ENCODE data around the gene PGLYRP4.
A peak's percentile ranks its signal among the peaks of the same experiment; 100 is the strongest.

The PGLYRP4 gene

GRCh38 chr1:153374071-153374470, 25.4 kb upstream of the PGLYRP4 start:
- no peak for DNase-seq

GRCh38 chr1:153372571-153372970, 23.9 kb upstream of the PGLYRP4 start:
- DNase-seq: no peak

DNA sequence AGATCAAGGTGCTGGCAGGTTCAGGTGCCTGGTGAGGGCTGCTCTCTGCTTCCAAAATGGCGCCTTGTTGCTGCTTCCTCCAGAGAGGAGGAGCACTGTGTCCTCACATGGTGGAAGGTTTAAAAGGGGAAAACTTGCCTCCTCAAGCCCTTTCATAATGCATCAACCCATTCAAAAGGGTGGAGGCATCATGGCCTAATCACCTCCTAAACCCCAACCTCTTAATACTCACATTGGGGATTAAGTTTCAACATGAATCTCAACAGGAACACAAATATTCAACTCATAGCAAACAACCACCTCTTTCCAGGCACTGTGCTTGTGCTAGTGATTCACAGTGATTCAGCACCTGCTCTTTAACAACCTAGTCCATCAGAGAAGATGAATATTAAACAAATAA, 22.6 kb upstream of the PGLYRP4 start:
- no peak for DNase-seq

- DNase-seq: no peak
Measured at GRCh38 chr1:153370146-153370545, 21.5 kb upstream of the PGLYRP4 start.

GRCh38 chr1:153368495-153368894, 19.9 kb upstream of the PGLYRP4 start:
- DNase-seq: no peak

- DNase-seq: no peak
Measured at GRCh38 chr1:153367090-153367489, 18.4 kb upstream of the PGLYRP4 start.

DNA sequence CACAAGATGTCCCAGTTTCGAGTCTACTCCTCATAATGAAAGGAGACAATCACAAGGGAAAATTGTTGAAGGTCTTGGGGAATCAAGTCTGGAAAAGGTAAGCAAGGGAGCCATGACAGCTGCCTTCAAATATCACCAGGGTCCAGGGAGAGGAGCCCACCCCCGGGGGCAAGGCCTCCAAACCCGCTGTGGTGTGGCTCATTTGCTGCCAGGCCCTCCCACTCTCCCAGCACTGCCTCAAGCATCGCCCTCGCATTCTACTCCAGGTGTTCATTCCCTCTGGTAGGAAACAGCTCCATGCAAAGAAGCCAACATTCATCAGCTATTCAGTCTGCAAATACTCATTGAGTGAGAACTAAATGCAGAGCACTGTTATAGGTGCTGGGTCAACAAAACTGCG, 17.6 kb upstream of the PGLYRP4 start:
- DNase-seq: no peak

- no peak for DNase-seq
Measured at GRCh38 chr1:153365696-153366095, 17.1 kb upstream of the PGLYRP4 start.

DNA sequence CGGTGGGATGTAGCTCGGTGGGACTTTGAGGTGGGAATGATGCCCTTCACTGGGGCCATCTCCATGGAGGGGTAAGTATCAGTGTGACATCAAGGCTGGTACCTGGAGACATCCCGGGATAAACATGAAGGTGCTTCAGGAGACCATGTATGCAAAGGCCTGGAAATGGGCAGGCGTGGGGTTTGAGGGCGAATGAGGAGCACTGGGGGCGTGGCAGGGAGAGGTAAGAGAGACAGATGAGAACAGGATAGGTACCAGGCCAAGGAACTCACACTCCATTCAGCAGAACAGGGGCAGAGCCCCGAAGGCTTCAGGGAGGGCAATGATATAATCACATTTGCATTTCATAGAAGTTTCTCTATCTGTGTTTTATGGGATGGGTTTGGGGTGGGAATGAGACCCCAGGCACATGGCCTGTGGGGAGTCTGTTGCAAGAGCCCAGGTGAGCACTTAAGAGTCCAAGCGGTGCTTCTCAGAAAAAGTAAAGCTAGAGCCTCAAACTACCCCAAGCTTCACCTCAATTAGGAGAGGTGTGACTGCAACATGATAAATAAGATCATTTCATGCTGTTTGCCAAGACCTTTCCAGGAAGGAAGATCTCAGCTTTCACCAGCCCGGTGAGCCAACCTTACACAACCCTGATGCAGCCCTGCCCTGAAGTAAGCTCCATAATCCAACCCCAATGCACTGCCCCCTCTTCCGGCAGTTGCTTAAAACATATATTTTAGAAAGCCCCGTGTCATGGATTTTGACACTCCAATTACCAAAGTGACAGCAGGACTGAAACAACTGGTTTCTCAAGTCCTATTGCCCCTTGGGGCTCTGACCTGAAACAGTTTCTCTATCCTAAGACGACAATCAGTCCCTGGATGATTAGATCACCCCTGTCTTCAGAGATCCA, 16.4 kb upstream of the PGLYRP4 start:
- DNase-seq: no peak

GRCh38 chr1:153364156-153364555, 15.5 kb upstream of the PGLYRP4 start:
- no peak for DNase-seq

DNA sequence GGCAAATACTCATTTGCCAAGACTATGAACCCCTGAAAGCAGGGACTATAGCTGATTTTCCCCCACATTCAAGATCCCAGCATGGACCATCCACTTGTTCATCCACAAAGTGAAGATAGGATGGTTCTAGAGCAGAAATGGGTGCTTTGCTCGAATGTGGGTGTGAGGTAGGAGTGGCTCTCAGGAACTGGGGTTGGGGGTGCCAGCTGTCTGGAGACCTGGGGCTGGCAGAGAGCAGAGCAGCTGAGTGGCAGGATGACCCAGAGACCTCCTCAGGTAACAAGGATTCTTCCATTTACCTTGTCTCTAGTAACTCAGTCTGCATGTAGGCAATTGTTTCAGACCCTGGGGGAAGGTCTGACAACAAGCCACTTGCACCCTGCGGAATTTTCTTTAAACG, 15.0 kb upstream of the PGLYRP4 start:
- no peak for DNase-seq

DNA sequence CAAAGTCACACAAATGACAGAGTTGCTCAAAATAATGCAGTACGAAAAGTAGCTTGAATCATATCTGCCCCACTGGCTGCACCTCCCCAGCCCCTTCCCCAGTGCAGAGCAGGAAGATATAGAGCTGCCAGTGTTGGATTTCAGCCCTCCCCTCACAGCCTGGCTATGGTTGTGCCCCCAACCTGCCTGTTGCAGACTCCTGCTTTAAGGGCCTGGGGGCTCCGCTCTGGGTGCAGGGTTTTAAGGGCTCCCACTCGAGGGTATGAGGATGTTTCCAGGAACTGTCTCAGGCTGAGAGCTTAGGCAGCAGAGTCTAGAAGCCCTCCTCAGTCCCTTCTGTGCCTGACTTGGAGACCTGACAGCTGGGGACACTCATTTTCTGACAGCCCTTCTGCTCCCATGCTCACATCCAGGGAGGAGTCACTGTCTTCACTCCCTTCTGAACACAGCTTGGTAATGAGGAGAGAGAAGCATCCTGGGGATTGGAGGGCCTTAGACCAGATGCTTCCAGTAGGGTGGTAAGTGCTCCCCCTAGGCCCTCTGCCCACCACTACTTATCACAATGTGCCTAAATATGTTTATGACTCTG, 13.6 kb upstream of the PGLYRP4 start:
- DNase-seq: no peak

DNA sequence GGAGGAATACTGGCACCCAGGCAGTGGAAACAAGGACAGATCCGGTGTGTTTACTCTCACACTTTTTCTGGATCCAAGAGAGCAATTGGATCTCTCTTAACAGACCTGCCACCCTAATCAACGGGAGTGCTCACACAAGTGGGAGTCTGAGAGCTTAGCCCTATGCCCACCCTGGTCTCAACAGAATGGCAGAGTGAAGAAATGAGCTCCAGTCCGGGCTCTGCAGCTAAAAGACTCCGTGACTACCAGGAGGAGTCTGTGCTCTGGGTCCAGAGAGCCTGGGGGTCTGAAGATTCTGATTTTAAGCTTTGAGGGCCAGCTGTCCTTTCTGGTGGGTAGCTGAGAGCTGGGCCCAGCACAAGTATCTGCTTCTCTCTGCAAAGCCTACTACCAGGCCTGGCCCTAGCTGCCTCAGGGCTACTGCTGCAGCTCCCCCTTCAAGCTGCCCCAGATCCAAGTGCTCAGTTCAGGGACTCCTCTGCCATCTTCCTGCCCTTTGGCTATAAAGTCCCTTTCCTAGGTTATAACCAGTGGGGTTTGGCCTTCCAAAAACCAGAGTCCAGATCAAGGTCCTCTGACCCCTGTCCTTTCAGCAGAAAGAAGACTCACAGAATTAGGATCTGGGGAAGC, 13.0 kb upstream of the PGLYRP4 start:
- no peak for DNase-seq

GRCh38 chr1:153360592-153361479, 12.2 kb upstream of the PGLYRP4 start:
- DNase-seq: no peak

GRCh38 chr1:153360190-153360589, 11.5 kb upstream of the PGLYRP4 start:
- DNase-seq: no peak

DNA sequence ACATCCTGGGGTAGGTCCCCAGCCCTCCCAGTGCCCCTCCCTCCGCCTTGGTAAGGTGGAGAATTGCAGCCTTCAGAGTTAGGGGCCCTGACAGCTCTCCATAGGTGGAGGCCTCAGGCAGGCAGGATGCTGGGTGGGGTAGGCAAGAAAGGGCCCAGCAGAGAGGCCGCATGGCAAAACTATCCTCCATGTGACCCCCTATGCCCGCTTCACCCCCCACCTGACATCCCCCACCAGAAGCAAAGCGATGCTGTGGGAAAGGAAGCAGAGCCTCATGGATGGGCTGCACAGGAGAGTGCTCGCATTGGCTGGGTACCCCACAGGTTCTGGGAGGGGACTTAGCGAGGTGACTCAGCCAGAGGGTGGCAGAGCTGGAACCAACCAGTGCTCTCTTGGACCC, 10.6 kb upstream of the PGLYRP4 start:
- no peak for DNase-seq

DNA sequence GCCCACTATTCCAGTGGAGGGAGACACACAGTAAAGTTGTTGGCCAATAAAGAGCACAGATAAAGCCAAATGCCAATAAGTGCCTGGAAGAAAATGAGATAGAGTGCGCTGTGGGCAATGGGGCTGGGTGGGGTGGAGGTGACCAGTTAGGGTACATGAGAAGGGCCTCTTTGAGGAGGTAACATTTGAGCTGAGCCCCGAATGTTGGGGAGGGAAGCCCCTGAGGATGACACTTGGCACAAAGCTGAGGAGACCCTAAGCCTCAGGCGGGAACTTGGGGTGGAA, 10.0 kb upstream of the PGLYRP4 start:
- DNase-seq: no peak

DNA sequence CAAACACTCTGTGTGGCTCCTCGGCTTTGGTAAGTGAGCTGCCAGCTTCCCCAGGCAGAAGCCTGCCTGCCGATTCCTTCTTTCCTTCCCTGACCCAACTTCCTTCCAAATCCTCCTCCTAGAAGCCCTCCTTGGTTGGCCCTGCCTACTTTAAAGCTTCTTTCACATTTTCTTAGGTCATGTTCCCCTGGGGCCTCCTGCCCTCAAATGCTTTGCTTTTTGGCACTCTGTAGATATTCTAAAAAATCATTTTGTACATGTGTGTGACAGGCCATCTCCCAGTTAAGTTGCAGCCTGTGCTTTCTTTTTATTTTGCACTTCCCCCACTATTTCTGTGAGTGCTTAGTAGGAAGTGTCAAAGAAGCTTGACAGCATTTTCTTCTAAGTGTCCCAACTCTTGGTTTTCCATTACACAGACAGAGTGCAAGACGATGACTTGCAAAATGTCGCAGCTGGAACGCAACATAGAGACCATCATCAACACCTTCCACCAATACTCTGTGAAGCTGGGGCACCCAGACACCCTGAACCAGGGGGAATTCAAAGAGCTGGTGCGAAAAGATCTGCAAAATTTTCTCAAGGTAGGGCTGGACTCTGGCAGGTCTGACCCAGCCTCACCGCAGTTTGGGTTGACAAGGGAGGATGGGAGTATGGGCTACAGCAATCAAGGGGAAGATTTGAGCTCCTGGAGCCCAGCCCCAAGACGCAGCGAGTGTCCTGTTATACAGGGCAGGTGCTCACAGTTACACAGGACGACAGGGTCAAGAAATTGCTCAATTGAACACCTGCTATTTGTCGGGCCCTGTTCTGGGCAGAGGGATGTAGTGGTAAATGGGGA, 9.4 kb upstream of the PGLYRP4 start, which contains the start of gene S100A9:
Gene S100A9, plus strand, starts transcription at position 2 of the 838 bp plus-strand sequence. Its CDS starts 430 bp downstream, at position 432.
- no peak for DNase-seq

DNA sequence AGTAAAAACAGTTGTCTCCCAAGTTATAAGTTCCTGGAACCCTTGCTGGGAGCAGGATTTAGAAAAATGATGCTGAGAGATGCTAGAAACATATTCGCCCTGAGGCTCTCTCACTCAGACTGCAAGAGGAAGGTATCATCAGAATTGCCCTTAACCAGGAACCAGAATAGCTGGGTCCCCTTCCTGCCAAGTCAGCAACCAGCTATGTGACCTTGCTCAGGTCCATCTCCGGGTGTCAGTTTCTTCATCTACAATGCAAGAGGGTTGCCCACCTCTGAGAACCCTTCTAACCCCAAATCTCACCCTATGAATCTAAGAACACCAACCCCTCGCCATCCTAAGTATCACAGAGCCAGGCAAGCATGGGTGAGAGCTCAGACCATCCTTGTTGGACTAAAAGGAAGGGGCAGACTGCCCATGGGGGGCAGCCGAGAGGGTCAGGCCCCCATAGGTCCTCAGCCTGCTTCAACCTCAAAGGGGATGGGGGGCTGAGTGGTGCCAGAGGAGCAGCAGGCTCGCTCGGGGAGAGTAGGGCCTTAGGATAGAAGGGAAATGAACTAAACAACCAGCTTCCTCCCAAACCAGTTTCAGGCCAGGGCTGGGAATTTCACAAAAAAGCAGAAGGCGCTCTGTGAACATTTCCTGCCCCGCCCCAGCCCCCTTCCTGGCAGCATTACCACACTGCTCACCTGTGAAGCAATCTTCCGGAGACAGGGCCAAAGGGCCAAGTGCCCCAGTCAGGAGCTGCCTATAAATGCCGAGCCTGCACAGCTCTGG, 8.6 kb upstream of the PGLYRP4 start:
- peak; percentile 29 for DNase-seq

DNA sequence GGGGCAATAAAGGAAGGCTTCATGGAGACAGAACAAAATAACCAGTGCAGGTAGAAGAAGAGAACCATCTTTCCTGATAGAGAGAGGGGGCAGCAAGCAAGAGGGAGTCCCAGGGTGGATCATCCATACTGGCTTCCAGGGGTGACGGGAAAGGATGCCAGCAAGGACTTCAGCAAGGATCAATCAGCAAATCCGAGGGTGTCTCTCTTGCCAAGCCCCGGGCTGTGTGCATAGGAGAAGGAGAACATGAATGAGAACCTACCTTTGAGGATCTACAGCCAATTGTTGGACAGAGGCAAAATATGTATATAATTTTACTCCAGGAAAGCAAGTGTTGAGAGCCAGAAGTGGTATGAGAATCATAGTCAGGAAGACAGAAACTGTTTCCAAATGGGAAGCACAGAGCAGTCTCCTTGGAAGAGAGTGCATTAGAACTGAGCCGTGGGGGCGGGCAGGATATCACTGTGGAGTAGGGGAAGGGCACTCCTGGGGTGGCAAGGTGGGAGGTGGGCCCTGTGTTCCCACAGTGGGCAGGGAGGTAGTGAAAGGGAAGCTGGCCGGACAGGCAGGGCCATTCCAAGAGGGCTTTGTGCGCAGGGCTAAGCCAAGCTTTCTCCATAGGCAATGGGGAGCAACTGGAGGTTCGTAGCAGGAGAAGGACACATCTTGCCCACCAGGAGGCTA, 7.9 kb upstream of the PGLYRP4 start:
- no peak for DNase-seq
